IMR-90 (cell line): ENCODE results near the gene LMAN2. TPM values are rescaled to one million over a fixed set of nuclear protein-coding genes. Genes with fewer than 3 reads are reported as not detected.

Source experiments
- ATAC-seq: fragments of 200-7000 bp; cut with Tn5 transposase; 2 replicates; pipeline ENCODE4 v1.9.1; 2020; ENCODE audit warnings: low read depth, mild to moderate bottlenecking, moderate library complexity
- BruUV-seq: library from RNA; stranded (reverse); fragments of 400-500 nt; replicated peaks from 2 replicates; lab custom pipeline; 2021; lab: Mats Ljungman, UMichigan
- CTCF ChIA-PET: fragments of 300-600 bp; formaldehyde crosslinking; extraction: SDS; loops from one replicate; lab custom pipeline; 2021; ENCODE audit warnings: antibody characterized with exemption; lab: Yijun Ruan, JAX
- POLR2A ChIA-PET: fragments of 300-600 bp; sonication (Branson Sonifier 250); formaldehyde crosslinking; loops from one replicate; lab custom pipeline; 2022; ENCODE audit warnings: antibody characterized with exemption; ENCODE audit not compliant: unreplicated experiment; lab: Charles Lee
- DNase-seq: peaks from one replicate; pipeline ENCODE4 v3.0.0; 2013
- H2AFZ ChIP-seq: replicated peaks from 2 replicates; pipeline ENCODE3; 2013; ENCODE audit warnings: low read length, mild to moderate bottlenecking; ENCODE audit not compliant: poor library complexity
- H2AK5ac ChIP-seq: 2 replicates; pipeline ENCODE4 v1.6.1; 2013; ENCODE audit warnings: low read depth, low read length, inconsistent platforms
- H2AK9ac ChIP-seq: replicated peaks from 2 replicates; pipeline ENCODE3; 2013; ENCODE audit warnings: mild to moderate bottlenecking, low read depth, low read length, moderate library complexity; ENCODE audit not compliant: poor library complexity
- H2BK120ac ChIP-seq: 2 replicates; pipeline ENCODE4 v1.6.1; 2013; ENCODE audit warnings: low read depth, low read length, inconsistent platforms
- H2BK15ac ChIP-seq: 3 replicates; pipeline ENCODE4 v1.6.1; 2013; ENCODE audit warnings: low read depth, low read length, inconsistent platforms
- H2BK20ac ChIP-seq: 2 replicates; pipeline ENCODE4 v1.6.1; 2013; ENCODE audit warnings: low read depth, mild to moderate bottlenecking, inconsistent platforms, low read length, moderate library complexity
- H2BK5ac ChIP-seq: 2 replicates; pipeline ENCODE4 v1.6.1; 2013; ENCODE audit warnings: mild to moderate bottlenecking, low read depth, low read length, inconsistent platforms; ENCODE audit not compliant: poor library complexity, severe bottlenecking
- H3K14ac ChIP-seq: replicated peaks from 2 replicates; pipeline ENCODE4 v1.6.1; 2013; ENCODE audit warnings: low read depth, low read length, inconsistent platforms
- H3K18ac ChIP-seq: 2 replicates; pipeline ENCODE4 v1.6.1; 2013; ENCODE audit warnings: low read depth, low read length, control low read depth
- H3K23ac ChIP-seq: 2 replicates; pipeline ENCODE4 v1.6.1; 2013; ENCODE audit warnings: low read depth, low read length, inconsistent platforms
- H3K27ac ChIP-seq: 2 replicates; pipeline ENCODE4 v1.5.1; 2013; ENCODE audit warnings: mild to moderate bottlenecking, control low read depth, low read length; ENCODE audit not compliant: insufficient read depth
- H3K27me3 ChIP-seq: 2 replicates; pipeline ENCODE4 v1.6.1; 2013; ENCODE audit warnings: low read length; ENCODE audit not compliant: control insufficient read depth, insufficient read depth
- H3K36me3 ChIP-seq: 2 replicates; pipeline ENCODE4 v1.6.1; 2013; ENCODE audit warnings: low read length, mixed read lengths; ENCODE audit not compliant: control insufficient read depth, insufficient read depth
- H3K4ac ChIP-seq: 2 replicates; pipeline ENCODE4 v1.6.1; 2013; ENCODE audit warnings: low read depth, low read length, inconsistent platforms
- H3K4me1 ChIP-seq: 2 replicates; pipeline ENCODE4 v1.6.1; 2013; ENCODE audit warnings: low read length, mixed read lengths; ENCODE audit not compliant: control insufficient read depth, insufficient read depth
- H3K4me2 ChIP-seq: 2 replicates; pipeline ENCODE4 v1.6.1; 2013; ENCODE audit warnings: low read depth, mild to moderate bottlenecking, control low read depth, low read length, moderate library complexity
- H3K4me3 ChIP-seq: 2 replicates; pipeline ENCODE4 v1.5.1; 2013; ENCODE audit warnings: low read depth, mild to moderate bottlenecking, control low read depth, low read length, moderate library complexity; ENCODE audit not compliant: insufficient read depth
- H3K56ac ChIP-seq: 2 replicates; pipeline ENCODE4 v1.6.1; 2013; ENCODE audit warnings: low read length, inconsistent platforms; ENCODE audit not compliant: insufficient read depth; ENCODE audit errors: extremely low read depth
- H3K79me1 ChIP-seq, 2 experiments: 2 replicates each; pipeline ENCODE4 v1.6.1; 2013; ENCODE audit warnings: low read length in 2 of 2, inconsistent platforms in 1 of 2, low read depth in 1 of 2
- H3K9ac ChIP-seq: 2 replicates; pipeline ENCODE4 v1.6.1; 2013; ENCODE audit warnings: low read depth, low read length, control low read depth
- H3K9me1 ChIP-seq: 2 replicates; pipeline ENCODE4 v1.6.1; 2013; ENCODE audit warnings: low read length, inconsistent platforms; ENCODE audit not compliant: insufficient read depth
- H3K9me3 ChIP-seq: 2 replicates; pipeline ENCODE4 v1.6.1; 2013; ENCODE audit warnings: low read length; ENCODE audit not compliant: control insufficient read depth, insufficient read depth
- H4K20me1 ChIP-seq: 2 replicates; pipeline ENCODE4 v1.6.1; 2013; ENCODE audit warnings: low read length, inconsistent platforms; ENCODE audit not compliant: insufficient read depth
- H4K5ac ChIP-seq: 2 replicates; pipeline ENCODE4 v1.6.1; 2013; ENCODE audit warnings: mild to moderate bottlenecking, low read depth, low read length, control low read depth
- H4K8ac ChIP-seq, 2 experiments: 2 replicates each; pipeline ENCODE4 v1.6.1; 2013; ENCODE audit warnings: low read depth in 2 of 2, low read length in 2 of 2, control low read depth in 1 of 2, inconsistent platforms in 1 of 2
- H4K91ac ChIP-seq: 2 replicates; pipeline ENCODE4 v1.6.1; 2013; ENCODE audit warnings: low read depth, low read length, inconsistent platforms; ENCODE audit not compliant: insufficient read depth
- BHLHE40 ChIP-seq: fragments of 150-350 bp; IDR thresholded peaks from 2 replicates; pipeline ENCODE4 v1.6.1; 2016; ENCODE audit warnings: mild to moderate bottlenecking, low read depth, low read length
- CEBPB ChIP-seq: IDR thresholded peaks from 2 replicates; pipeline ENCODE4 v1.6.1; 2012; ENCODE audit warnings: low read depth, low read length, improper control_type of control experiment
- CHD1 ChIP-seq: IDR thresholded peaks from 2 replicates; pipeline ENCODE4 v1.6.1; 2012; ENCODE audit warnings: low read depth, low read length, improper control_type of control experiment
- CTCF ChIP-seq: conservative IDR thresholded peaks from 2 replicates; pipeline ENCODE4 v1.5.1; 2012; ENCODE audit warnings: mild to moderate bottlenecking, low read depth, low read length, improper control_type of control experiment
- ELK1 ChIP-seq: fragments of 150-350 bp; IDR thresholded peaks from 2 replicates; pipeline ENCODE4 v1.6.1; 2016; ENCODE audit warnings: low read depth, mild to moderate bottlenecking, low read length, moderate library complexity, borderline replicate concordance
- FOS ChIP-seq: fragments of 150-350 bp; IDR thresholded peaks from 2 replicates; pipeline ENCODE4 v1.6.1; 2016; ENCODE audit warnings: low read depth, low read length
- MAFK ChIP-seq: IDR thresholded peaks from 2 replicates; pipeline ENCODE4 v1.6.1; 2012; ENCODE audit warnings: low read depth, low read length, improper control_type of control experiment
- MAZ ChIP-seq: IDR thresholded peaks from 2 replicates; pipeline ENCODE4 v1.6.1; 2012; ENCODE audit warnings: low read depth, mild to moderate bottlenecking, low read length, improper control_type of control experiment, moderate library complexity, borderline replicate concordance
- MXI1 ChIP-seq: IDR thresholded peaks from 2 replicates; pipeline ENCODE4 v1.6.1; 2012; ENCODE audit warnings: low read depth, mild to moderate bottlenecking, low read length, moderate library complexity, borderline replicate concordance
- NFE2L2 ChIP-seq: fragments of 150-350 bp; IDR thresholded peaks from 2 replicates; pipeline ENCODE4 v1.6.1; 2016; ENCODE audit warnings: low read depth, mild to moderate bottlenecking, low read length
- POLR2A ChIP-seq: IDR thresholded peaks from 2 replicates; pipeline ENCODE4 v1.6.1; 2012; ENCODE audit warnings: mild to moderate bottlenecking, low read depth, low read length
- RAD21 ChIP-seq: IDR thresholded peaks from 2 replicates; pipeline ENCODE4 v1.6.1; 2012; ENCODE audit warnings: low read length, improper control_type of control experiment
- RCOR1 ChIP-seq: IDR thresholded peaks from 2 replicates; pipeline ENCODE4 v1.6.1; 2012; ENCODE audit warnings: mild to moderate bottlenecking, low read length, improper control_type of control experiment; ENCODE audit not compliant: insufficient replicate concordance
- RFX5 ChIP-seq: IDR thresholded peaks from 2 replicates; pipeline ENCODE4 v1.8.0; 2012; ENCODE audit warnings: low read depth, mild to moderate bottlenecking, low read length, moderate library complexity
- SMC3 ChIP-seq: fragments of 150-350 bp; IDR thresholded peaks from 2 replicates; pipeline ENCODE4 v1.6.1; 2016; ENCODE audit warnings: low read depth, mild to moderate bottlenecking, antibody characterized with exemption, low read length, moderate library complexity
- USF2 ChIP-seq: fragments of 150-350 bp; IDR thresholded peaks from 2 replicates; pipeline ENCODE4 v1.6.1; 2017; ENCODE audit warnings: mild to moderate bottlenecking, antibody characterized with exemption, low read length, low read depth
- WGBS, 2 experiments: methylation state at CpG; one replicate each; pipeline versions ENCODE4 v1.1.5 to v1.1.7; 2013; ENCODE audit warnings: missing lambda C conversion rate in 2 of 2; ENCODE audit not compliant: insufficient read length in 1 of 2; ENCODE audit errors: extremely low coverage in 2 of 2; 5-methylcytosine and 5-hydroxymethylcytosine counted together
- dilution Hi-C: fragments of 300-500 bp; cut with HindIII; formaldehyde crosslinking; loops from one replicate; pipeline ENCODE4 v1.14.3; 2018; ENCODE audit warnings: low sequenced_read_pairs; ENCODE audit not compliant: unreplicated experiment
- in situ Hi-C: fragments of 300-500 bp; cut with MboI; formaldehyde crosslinking; loops from 3 replicates; pipeline ENCODE4 v1.14.3; 2019; ENCODE audit warnings: low sequenced_read_pairs, inconsistent platforms, mixed read lengths
- intact Hi-C: fragments of 100-400 bp; cut with micrococcal nuclease; formaldehyde crosslinking; loops from 2 replicates; pipeline ENCODE4 v1.10.0; 2022
- polyA plus RNA-seq, 3 experiments: library from polyadenylated mRNA; depleted of rRNA; stranded (reverse); fragments of >200 nt; gene quantifications; 2 replicates each; pipeline ENCODE4 v1.2.3, GENCODE V29; 2012; ENCODE audit warnings: low replicate concordance in 1 of 3
- total RNA-seq: library from RNA; depleted of rRNA; stranded (reverse); fragments of >200 nt; gene quantifications from 2 replicates; pipeline ENCODE4 v1.2.3, GENCODE V29; 2012

Gene LMAN2
- total and polyA plus RNA-seq, 2 of the 4 experiments (the other 2 are of a cell fraction): 253 to 303 TPM

GRCh38 chr5:177294632-177295031 is 56.8 kb downstream of the LMAN2 start:
- no peaks in the 10 kb centered on the region for H3K27me3 ChIP-seq
- intact Hi-C loops: no loop called here
- H4K5ac ChIP-seq: no peak overlapping the region
- no peak overlapping the region for H3K14ac ChIP-seq
- no peak overlapping the region for H3K4ac ChIP-seq
- H2BK15ac ChIP-seq: no peak overlapping the region
- BruUV-seq: TSS peak; percentile 23
- H4K8ac ChIP-seq: no peak overlapping the region
- DNase-seq: no peak
- no peak overlapping the region for H3K4me3 ChIP-seq
- no peak overlapping the region for H3K18ac ChIP-seq
- no peak for ATAC-seq
- dilution Hi-C loops: no loop called here
- no peak overlapping the region for H2BK120ac ChIP-seq
- peaks cover under 1% of the 10 kb centered on the region; the same call in 1 of the 2 replicates for H3K4me1 ChIP-seq
- ChIA-PET POLR2A (no interaction called here), CTCF (no interaction called here)
- no peak overlapping the region for H3K56ac ChIP-seq
- H3K27ac ChIP-seq: no peak overlapping the region
- no peak overlapping the region for H2BK20ac ChIP-seq
- WGBS, 2 experiments: no CpG with 5 or more reads among the region's 3 CpGs
- no peak overlapping the region for H2BK5ac ChIP-seq
- H3K9ac ChIP-seq: no peak overlapping the region
- no peaks in the 10 kb centered on the region for H3K9me3 ChIP-seq
- no peak for TF ChIP-seq ELK1
- TF ChIP-seq MAZ: no peak
- no peak for TF ChIP-seq POLR2A
- no peak for TF ChIP-seq MAFK
- TF ChIP-seq MXI1: no peak
- TF ChIP-seq RCOR1: no peak
- no peak for TF ChIP-seq CTCF
- no peak for TF ChIP-seq BHLHE40
- no peak for TF ChIP-seq SMC3
- no peak for TF ChIP-seq RAD21
- no peak for TF ChIP-seq NFE2L2
- no peak for TF ChIP-seq FOS
- TF ChIP-seq CEBPB: no peak
- TF ChIP-seq CHD1: no peak
- no peak for TF ChIP-seq USF2
- no peak for TF ChIP-seq RFX5
- H2AK5ac ChIP-seq: no peak overlapping the region
- no peaks in the 10 kb centered on the region for H4K20me1 ChIP-seq
- H3K79me1 ChIP-seq: peaks cover 5 to 21% of the 10 kb centered on the region in 2 experiments; a peak in 3 of 4 replicates
- H4K91ac ChIP-seq: no peak overlapping the region
- no peak overlapping the region for H3K4me2 ChIP-seq
- H2AK9ac ChIP-seq: no peak overlapping the region
- H2AFZ ChIP-seq: no peak overlapping the region
- in situ Hi-C loops: no loop called here
- H3K23ac ChIP-seq: no peak overlapping the region
- H3K36me3 ChIP-seq: peaks cover 48% of the 10 kb centered on the region
- H3K9me1 ChIP-seq: no peaks in the 10 kb centered on the region
